Stimulated activated CD8-positive, alpha-beta memory T cell treated with anti-CD3 and anti-CD28 coated beads, Interleukin-4, amount 100 ng/mL, for 48 hours (primary cell): ENCODE data around the gene TSPO2.
"Not testable (repeated sequence)": the region's sequence is repeated elsewhere in the genome, so short reads cannot be mapped to it uniquely, and the experiment has no call there.

ENCODE experiments used
- DNase-seq: peaks from one replicate; pipeline ENCODE4 v3.0.0-alpha.2; 2020

TSPO2 gene

GRCh38 chr6:41042226-41043055, at the start of gene TSPO2:
TSPO2 (plus strand) TSS chr6:41042467; CDS start chr6:41042986, 519 bp downstream.
- DNase-seq: no peak

GRCh38 chr6:40992746-40993145, 49.5 kb upstream of the TSPO2 start:
- DNase-seq: no peak

- no peak for DNase-seq
These were observed 45.6 kb upstream of the TSPO2 start for GRCh38 chr6:40996591-40997233.

GRCh38 chr6:40997234-40997957, 44.9 kb upstream of the TSPO2 start:
- DNase-seq: no peak

- DNase-seq: no peak
These were observed 43.6 kb upstream of the TSPO2 start for GRCh38 chr6:40998661-40999060.

- no peak for DNase-seq
These were observed 42.7 kb upstream of the TSPO2 start for GRCh38 chr6:40999569-40999968.

GRCh38 chr6:41000248-41000647, 42.0 kb upstream of the TSPO2 start:
- no peak for DNase-seq

GRCh38 chr6:41002168-41002567, 40.1 kb upstream of the TSPO2 start:
- DNase-seq: no peak

- peak; percentile 69 for DNase-seq
These were observed 36.0 kb upstream of the TSPO2 start for GRCh38 chr6:41006217-41006616.

- DNase-seq: not testable (repeated sequence)
These were observed 35.3 kb upstream of the TSPO2 start for GRCh38 chr6:41006980-41007379.

- no peak for DNase-seq
These were observed 34.3 kb upstream of the TSPO2 start for GRCh38 chr6:41008011-41008410.

- no peak for DNase-seq
These were observed 32.6 kb upstream of the TSPO2 start for GRCh38 chr6:41009669-41010068.

GRCh38 chr6:41011673-41012072, 30.6 kb upstream of the TSPO2 start:
- DNase-seq: no peak

- no peak for DNase-seq
These were observed 28.7 kb upstream of the TSPO2 start for GRCh38 chr6:41013466-41014153.

- DNase-seq: no peak
These were observed 27.5 kb upstream of the TSPO2 start for GRCh38 chr6:41014780-41015179.

GRCh38 chr6:41015860-41016259, 26.4 kb upstream of the TSPO2 start:
- not testable (repeated sequence) for DNase-seq

GRCh38 chr6:41017663-41018062, 24.6 kb upstream of the TSPO2 start:
- no peak for DNase-seq

GRCh38 chr6:41021832-41022231, 20.4 kb upstream of the TSPO2 start:
- no peak for DNase-seq

- no peak for DNase-seq
These were observed 20.0 kb upstream of the TSPO2 start for GRCh38 chr6:41022294-41022693.

- DNase-seq: no peak
These were observed 19.2 kb upstream of the TSPO2 start for GRCh38 chr6:41023114-41023513.

GRCh38 chr6:41025966-41026530, 16.2 kb upstream of the TSPO2 start:
- no peak for DNase-seq

GRCh38 chr6:41027241-41027640, 15.0 kb upstream of the TSPO2 start:
- no peak for DNase-seq
